ENCODE data around the gene DLGAP1. TPM values are rescaled to one million over a fixed set of nuclear protein-coding genes. Genes with fewer than 3 reads are reported as not detected.
"Not testable (repeated sequence)": the region's sequence is repeated elsewhere in the genome, so short reads cannot be mapped to it uniquely, and the experiment has no call there.

The DLGAP1 gene
- polyA plus RNA-seq (ENCODE audit: insufficient read length in 4 of 4) = 1 to 10 TPM; 3.9 to 7.5 (median 5.2) TPM

DNA sequence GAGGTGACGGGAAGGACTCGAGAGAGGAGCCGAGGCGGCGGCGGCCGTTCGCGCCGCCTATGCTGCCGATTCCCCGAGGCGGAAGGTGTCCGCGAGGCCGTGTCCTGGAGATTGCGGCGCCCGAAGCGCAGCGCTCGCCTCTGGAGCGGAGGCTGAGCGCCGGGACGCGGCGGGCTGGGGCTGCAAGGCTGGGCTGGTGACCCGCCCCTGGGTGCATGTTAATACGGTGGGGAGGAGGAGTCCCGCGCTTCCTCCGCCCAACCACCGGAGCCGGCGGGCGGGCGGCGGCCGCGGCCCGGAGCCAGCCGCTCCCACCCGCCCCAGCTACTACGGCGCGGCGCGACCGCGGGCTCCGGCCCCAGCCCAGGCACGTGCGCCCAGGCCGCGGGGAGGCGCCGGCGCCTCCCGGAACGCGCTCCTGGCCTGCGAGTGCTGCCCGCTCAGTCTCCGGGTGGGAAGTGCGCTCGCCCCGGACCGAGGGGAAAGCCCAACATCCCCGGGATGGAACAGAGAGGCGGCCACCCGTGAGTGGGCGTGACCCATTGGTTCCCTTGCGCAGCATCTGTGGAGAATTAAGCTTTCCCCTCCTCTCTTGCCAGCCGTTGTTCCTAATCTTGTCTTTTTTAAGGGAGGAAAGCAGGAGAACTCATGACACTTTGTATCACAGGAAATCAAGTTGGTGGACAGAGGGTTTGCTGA lies at the start of gene DLGAP1:
DLGAP1 (minus strand) TSS at position 195 of the 699 bp plus-strand sequence.
- peak in 3 of 4 donors; percentile 47 to 66 (median 63) for DNase-seq (ENCODE audit: low read depth in 4 of 4, low spot score in 3 of 4)

DNA sequence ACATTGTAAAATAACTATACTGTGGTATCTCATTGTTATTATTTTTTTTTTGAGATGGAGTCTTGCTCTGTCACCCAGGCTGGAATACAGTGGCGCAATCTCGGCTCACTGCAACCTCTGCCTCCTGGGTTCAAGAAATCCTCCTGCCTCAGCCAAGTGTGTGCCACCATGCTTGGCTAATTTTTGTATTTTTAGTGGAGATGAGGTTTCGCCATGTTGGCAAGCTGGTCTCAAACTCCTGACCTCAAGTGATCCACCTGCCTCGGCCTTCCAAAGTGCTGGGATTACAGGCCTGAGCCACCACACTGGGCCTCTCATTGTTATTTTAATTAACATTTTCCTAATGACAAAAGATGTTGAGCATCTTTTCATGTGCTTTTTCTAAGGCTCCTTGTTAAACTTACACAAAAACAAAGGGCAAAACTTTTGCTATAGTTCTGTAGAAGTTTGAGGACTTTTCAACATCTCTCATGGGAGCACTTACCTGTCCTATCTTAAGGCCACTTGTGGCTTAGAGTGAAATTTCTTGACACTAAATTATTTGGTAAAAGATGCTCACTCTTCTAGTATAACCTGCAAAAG lies 39.7 kb upstream of the DLGAP1 start:
- DNase-seq (ENCODE audit: low read depth in 4 of 4, low spot score in 3 of 4) = not testable (repeated sequence)

DNA sequence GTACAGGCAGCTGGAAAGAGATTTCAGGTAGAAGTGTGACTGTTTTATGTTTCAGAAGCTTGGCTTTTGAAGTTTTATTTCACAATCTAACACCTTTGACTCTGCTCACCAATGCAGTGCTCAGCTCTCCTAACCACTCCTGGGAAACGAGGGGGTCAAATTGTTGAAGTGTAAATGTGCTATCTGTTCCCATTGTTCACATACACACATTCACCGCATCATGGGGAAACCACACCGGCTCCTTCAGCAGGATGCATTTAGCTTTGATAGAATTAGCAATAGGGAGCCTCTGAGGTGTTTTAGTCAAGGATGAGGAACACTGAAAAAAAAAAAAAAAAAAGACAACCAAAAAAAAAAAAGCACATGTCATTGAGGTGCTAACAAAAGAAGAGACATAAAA lies 13.4 kb upstream of the DLGAP1 start:
- no peak for DNase-seq (ENCODE audit: low read depth in 4 of 4, low spot score in 3 of 4)

DNA sequence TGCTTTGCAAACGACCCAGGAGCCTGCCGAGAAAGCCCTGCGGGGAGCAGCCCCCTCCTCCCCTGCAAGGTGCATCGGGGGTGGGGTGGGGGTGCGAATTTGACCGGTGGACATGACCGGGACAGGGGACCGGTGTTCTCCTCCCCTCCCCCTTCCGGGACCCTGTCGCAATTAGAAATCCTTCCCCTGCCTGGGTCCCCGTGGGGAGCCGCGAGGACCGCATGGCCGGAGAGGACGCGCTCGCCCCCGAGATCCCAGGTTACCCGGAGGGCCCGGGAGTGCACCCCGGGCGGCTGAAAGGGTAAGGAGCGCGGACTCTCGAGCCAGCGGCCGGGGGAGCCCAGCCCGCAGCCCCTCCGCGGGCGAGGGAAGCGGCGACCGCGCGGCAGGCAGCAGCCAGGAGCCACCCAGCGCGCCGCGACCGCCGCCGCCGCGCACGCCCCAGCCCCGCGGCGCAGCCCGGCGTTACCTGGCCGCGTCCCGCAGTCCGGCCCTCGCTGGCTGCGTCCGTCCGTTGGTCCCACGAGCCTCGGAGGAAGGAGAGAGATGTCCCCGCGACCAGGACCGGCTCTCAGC lies 482 bp downstream of the DLGAP1 start:
- peak in 1 of 4 donors; percentile 17 for DNase-seq (ENCODE audit: low read depth in 4 of 4, low spot score in 3 of 4)

DNA sequence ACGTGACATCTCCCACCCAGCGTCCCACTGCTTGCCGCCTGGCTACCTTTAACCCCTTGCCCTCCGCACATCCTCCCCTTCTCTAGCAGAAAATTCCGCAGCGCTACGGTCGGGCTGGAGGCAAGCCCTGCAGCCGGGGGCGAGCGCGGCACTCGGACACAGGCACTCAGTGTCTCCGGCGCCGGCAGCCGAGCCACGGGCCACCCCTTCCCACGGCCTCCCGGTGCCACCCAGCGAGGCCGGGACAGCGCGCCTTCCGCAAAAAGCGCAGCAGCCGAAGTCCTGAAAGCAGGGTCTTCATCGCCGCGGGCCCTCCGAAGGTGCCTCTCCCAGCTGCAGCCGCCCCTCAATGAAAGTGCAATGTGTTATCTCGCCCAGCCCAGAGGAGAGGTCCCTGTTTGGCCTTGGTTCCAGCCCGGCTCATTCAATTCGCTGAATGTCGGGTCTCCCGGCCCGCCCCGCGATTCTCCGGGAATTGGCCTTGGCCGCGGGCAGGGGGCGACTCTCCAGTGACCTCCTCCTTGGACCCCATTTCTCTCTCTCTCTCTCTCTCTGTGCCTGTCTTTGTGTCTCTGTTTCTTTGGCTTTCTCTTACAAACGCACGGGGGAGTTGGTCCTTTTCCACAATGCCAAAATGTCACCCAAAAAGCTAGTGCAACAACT lies 1.1 kb downstream of the DLGAP1 start:
- DNase-seq (ENCODE audit: low read depth in 4 of 4, low spot score in 3 of 4) = peak in 1 of 4 donors; percentile 18

DNA sequence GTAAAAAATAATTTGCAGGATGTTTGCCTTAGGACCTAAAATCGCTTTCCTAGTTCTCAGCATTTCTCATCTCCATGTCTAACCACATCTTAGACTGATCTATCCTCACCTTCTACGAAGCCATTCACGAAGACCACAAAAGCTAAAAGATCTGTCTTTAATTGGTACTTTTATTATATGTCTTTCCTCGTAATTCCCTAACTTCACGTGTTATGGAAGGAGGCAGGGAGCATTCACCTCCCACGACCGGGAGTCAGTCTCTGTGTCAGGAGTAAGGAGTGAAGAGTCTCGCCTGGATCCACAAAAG lies 1.6 kb downstream of the DLGAP1 start:
- peak in 1 of 4 donors; percentile 17 for DNase-seq (ENCODE audit: low read depth in 4 of 4, low spot score in 3 of 4)

DNA sequence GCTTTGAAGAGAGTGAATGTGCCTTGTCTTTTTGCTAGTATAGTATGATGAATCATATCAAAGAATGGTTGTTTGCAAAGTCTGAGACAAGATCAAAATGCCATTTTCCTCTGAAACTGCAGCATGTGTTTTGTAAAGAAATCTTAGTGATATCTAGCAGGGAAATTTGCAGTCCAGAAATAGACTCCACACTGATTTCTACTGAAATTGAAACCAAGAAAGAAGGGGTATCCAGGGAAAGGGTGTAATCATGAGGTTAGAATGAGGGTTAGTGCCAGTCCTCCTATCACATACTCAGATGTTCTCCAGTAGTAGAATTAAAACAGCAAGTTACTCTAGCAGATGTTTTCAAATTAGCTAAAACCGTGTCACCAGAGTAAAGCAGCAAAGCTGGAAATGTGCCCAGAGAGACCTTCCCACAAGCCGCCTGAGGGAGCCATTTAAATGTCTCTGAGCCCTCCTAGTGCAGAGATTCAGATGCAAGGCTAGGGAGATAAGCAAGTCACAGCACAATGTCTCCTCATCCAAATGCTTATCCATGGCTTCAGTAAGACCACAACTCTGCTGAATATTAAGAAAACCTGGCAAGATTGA lies 4.9 kb downstream of the DLGAP1 start:
- no peak for DNase-seq (ENCODE audit: low read depth in 4 of 4, low spot score in 3 of 4)

DNA sequence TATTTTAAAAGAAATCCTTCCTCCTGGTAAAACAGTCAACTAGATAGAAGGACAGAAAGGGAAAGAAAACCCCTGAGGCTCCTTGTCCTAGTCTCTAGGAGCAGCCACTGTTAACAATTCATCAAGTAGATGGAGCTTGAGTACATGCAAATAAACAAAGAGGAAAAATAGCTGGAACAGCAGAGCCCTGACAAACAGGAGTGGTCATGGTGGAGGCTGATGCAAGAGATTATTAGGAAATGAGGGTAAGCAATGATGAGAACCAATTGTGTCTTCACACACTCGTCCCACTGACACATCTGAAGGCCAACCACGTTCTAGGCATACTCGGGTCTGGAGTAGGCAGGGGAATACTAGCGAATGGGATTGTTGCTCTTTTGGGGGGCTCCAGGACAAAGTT lies 9.2 kb downstream of the DLGAP1 start:
- no peak for DNase-seq (ENCODE audit: low read depth in 4 of 4, low spot score in 3 of 4)

DNA sequence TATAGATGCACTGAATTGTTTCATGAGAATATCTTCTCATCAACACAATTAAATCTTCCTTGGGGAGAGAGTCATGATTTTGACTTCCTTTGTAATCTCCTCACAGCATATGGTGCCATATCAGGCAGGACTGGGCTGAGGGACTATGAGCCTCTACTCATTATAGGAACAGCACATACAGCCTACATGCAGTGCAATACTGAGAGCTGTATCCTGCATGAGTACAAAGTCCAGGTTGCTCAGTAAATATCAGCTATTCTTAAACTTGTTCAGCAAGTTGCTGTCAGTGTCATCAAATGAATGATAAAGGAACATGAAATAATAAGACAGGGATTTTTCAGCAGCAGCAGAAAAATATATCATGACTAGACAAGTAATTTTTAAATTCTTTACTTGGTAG lies 10.8 kb downstream of the DLGAP1 start:
- DNase-seq (ENCODE audit: low read depth in 4 of 4, low spot score in 3 of 4) = no peak

DNA sequence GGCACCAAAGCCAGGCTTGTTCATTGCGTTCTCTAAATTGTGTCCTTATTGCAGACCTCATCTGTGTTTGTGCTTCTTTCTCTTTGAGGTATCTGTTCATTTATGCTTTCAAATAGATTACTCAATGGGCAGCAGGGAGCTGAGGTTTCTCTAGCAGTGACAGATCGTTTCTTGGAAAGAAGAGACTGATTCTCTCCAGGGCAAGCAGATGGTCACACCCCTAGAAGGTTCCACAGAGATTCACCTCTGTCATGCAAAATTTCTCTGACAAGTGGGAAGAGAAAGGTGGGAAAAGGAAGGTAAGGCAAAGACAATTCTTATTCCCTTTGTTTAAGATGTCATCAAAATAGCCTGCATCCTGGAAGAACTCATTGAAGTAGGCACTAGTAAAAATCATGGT lies 14.0 kb downstream of the DLGAP1 start:
- no peak for DNase-seq (ENCODE audit: low read depth in 4 of 4, low spot score in 3 of 4)

DNA sequence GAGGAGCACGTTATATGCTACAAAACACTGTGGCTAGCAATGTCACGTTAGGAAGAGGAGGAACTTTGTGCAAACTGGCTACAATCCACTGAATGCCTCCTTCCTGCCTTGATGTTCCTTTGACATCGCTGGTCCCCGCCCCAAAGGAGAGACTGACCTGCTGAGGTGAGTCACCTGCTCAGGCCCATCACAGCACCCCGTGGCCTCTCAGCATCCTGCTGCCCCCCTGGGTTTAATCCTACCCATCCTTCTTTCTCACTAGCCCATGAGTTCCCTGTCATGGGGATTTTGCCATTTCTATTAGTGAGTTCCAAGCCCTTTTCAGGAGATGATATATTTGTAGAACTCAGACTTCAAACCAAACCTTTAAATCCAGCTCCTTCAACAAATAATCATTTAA lies 16.2 kb downstream of the DLGAP1 start:
- DNase-seq (ENCODE audit: low read depth in 4 of 4, low spot score in 3 of 4) = no peak

DNA sequence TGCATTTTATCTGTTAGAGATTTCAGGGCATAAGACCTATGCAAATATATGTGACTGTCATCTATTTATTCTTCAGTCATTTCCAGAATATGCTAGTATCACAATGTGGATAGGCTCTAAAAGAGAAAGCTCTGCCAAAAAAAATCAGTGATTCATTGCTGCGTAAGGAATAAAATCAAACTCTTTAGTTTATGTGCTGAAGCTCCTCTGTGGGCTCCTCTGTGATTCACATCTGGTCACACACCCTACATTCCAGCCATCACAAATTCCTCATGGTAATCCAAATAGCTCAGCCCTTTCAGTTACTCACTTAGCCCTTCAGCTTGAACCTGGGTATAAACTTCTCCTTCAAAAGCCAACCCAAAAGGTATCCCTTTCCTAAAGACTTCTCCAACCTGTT lies 21.4 kb downstream of the DLGAP1 start:
- no peak for DNase-seq (ENCODE audit: low read depth in 4 of 4, low spot score in 3 of 4)

DNA sequence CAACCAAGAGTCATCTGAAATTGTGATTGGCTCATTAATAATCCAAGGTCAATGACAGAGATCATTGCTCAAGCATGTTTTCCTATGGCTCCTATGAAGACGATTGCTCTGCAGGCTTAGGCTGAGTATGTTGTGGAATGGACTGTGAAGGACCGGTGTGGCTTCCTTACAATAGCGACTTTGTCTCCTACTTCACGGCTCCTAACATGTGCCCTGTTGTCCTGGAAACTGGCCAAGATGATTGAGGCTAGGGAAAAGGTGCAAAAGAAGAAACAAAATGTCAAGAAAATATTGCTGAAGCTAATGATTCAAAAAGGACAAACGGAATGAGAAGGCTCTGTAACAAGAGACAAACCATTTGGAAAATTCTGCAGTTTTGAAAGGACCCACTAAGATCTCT lies 24.3 kb downstream of the DLGAP1 start:
- no peak for DNase-seq (ENCODE audit: low read depth in 4 of 4, low spot score in 3 of 4)

DNA sequence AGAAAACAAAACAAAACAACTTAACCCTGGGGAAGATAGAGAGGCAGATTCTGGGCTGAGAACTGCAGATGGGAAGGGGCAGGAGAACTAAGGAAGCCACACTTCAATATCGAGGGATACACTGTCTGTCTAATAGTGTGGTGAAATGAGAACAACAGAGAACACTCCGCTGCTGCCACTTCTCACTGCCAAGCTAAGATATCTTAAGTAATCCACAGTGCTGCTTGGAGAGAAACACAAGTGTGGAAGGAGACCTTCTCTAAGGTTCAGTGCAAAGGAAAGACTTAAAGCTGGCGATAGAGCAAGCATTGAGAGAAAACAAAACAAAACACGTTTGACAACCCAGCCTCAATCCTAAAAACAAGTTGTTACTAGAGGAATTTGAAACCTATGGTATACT lies 37.4 kb downstream of the DLGAP1 start:
- DNase-seq (ENCODE audit: low read depth in 4 of 4, low spot score in 3 of 4) = no peak

DNA sequence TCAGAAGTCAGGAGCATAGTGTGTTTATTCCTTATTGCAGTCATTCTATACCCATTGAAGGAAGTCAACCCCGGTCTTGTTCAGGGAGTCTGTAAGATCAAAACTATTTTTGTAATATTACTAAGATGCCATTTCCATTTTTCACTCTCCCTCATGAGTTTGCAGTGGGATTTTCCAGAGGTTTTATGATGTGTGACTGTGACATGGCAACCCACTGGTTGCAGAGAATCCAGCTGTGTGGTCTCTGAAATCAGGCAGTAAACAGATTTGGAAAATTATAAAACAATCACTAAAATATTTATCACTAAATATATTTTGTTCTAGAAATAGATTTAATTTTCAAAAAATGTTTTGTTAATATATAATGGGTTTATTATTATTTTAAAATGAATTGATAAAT lies 38.1 kb downstream of the DLGAP1 start:
- DNase-seq (ENCODE audit: low read depth in 4 of 4, low spot score in 3 of 4) = no peak

DNA sequence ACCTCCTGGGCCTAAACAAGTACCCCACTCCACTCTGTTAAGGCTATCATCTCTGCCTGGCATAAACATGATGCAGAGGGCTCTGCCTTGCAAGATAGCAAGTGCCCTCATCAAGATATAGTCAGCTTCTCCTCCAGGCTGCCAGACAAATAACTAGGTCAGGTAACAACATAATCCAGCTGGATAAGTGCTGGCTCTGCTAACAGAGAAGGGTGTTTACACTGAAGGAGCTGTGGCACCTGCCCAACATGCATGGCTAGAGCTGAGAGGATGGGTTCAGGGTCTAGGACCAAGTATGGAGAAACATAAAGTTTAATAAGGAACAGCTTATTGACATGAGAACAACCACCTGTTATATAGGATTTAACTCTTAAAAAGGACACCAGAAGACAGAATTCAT lies 42.8 kb downstream of the DLGAP1 start:
- DNase-seq (ENCODE audit: low read depth in 4 of 4, low spot score in 3 of 4) = no peak

DNA sequence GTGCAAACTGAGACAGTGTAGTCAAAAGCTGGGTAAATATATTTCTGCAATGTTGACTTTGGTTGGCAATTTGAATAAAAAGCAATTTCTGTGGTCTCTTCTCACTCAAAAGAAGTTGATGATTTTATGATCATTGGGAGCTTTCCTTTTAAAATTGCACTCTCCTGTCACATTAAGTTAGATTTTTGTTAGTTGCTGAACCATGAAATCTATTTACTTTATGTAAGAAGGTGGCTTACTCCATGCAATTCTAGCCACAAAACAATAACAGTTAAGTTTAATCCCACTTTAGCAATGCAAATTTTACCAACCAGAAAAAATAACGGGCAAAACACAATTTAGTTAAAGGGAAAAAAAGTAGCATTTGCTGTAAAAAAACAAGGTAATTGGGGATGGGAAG lies 48.3 kb downstream of the DLGAP1 start:
- DNase-seq (ENCODE audit: low read depth in 4 of 4, low spot score in 3 of 4) = no peak

DNA sequence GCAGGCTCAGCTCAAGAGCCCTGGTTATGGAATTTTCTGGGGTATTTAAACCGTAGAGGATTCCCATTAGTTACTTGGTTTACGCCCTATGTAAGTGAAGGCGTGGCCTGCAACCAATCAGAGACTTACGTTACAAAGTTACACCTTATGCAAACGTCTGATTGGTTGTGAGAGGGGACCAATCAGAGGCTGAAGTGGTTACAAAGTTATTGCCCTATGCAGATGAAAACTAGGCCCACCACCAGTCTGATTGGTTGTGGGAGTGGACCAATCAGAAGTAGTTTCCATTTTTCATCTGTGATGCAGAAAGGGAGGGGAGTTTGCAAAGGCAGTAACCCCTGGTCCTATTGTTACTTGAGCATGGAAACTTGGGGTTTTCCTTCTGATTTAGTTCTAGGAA lies 49.1 kb downstream of the DLGAP1 start:
- DNase-seq (ENCODE audit: low read depth in 4 of 4, low spot score in 3 of 4) = no peak

DNA sequence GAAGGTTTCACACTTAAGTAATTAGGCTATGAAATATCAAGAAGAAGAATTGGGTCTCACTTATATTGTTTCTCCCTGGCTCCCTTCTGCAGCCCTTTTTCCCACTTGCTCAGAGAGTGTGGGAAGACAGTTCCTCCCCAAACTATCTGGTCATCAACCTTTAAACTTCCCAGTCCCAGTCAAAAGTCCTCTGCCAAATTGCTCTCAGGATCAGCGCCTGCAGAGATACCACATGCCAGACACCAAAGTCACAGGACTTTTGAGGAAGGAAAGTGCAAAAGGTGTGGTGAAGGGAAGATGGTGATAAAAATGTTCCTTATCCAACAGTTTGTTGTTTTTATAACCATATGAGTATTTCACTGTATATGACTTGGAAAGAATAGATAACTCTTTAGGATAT lies 51.3 kb downstream of the DLGAP1 start:
- DNase-seq (ENCODE audit: low read depth in 4 of 4, low spot score in 3 of 4) = no peak

DNA sequence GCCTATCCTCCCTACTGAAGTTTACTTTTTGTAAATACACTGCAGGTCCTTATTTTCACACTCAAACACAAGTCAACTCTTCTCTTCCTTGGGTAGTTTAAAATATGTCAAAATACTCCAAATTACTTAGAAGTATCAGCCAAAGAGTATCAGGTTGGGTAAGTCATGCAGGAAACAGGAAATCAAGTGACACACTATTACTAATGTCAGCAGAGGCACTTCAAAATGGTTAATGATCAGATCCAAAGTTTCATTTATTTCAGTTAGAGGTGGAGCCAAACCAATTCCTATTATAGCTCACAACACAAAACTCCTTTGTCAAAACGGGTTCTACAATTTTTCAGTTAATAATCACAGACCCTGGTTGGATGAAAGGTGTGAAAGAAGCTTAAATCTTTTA lies 54.2 kb downstream of the DLGAP1 start:
- DNase-seq (ENCODE audit: low read depth in 4 of 4, low spot score in 3 of 4) = no peak

DNA sequence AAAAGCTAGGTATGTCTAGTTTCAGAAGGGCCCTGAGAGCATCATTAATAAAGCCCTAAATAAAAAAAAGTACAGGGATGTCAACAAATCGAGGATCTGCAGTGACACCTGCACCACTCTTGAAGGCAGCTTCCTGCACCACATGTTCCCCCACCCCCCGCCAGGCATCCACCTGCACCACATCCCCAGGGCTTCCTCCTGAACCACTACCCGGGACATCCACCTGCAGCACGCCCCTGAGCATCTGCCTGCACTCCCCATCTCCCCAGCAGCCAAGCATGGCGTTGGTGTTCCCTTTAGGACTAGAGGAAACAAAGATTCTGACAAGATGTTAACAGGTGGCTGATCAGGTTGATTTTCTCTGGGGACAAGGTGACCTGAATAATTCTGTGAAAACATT lies 55.2 kb downstream of the DLGAP1 start:
- DNase-seq (ENCODE audit: low read depth in 4 of 4, low spot score in 3 of 4) = no peak

DNA sequence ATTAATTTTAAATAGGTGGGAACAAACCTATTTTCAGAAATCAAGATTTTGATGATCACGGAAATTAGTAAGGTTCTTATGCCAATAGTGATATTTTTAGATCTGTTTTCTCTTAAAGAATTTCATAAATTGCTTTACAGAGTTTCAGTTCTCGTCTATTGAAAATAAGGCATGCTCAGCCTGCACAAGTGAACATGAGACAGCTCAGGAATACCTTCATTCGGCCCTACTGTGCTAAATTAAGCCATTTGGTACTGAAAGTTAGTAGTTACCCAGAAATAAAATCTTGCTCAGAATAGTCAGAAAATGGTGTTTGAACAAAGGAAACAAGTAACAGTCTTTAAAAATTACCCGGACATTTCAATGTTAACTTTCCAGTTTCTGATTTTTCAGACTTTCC lies 60.4 kb downstream of the DLGAP1 start:
- DNase-seq (ENCODE audit: low read depth in 4 of 4, low spot score in 3 of 4) = no peak
